Measurements from ENCODE around the gene DUSP1.

DNA sequence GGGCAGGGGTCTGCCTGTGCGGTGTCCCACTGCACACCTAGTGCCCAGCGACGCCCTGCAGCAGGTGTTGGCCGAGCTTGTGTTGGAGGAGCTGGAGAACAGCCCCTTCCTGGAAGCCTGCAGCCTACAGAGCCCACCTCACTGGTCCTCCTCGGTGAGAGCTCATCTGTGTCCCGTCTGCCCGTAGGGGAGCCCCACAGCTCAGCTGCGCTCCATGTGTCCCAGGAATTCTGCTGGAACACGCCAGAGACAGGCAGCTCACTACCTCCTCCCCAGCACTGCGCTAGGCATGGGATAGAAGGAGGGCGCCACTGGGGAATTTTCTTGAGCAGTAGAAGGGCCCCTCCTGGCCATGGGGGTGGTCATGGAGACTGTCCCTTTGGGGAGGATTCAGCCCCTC, 44.0 kb downstream of the DUSP1 start:
- TF ChIP-seq SNAI2 (CRISPR knock-in tag; IDR thresholded peaks at IDR 0.05) (no peak), ZC3H10 (CRISPR knock-in tag; IDR thresholded peaks at IDR 0.05) (no peak), ZNF565 (CRISPR knock-in tag; conservative IDR thresholded peaks at IDR 0.05; ENCODE audit: low read depth) (no peak), BACH2 (CRISPR knock-in tag; IDR thresholded peaks at IDR 0.05; ENCODE audit: borderline replicate concordance) (no peak), ESRRG (CRISPR knock-in tag; IDR thresholded peaks at IDR 0.05) (no peak), ZFP30 (CRISPR knock-in tag; IDR thresholded peaks at IDR 0.05) (no peak), ZNF70 (CRISPR knock-in tag; IDR thresholded peaks at IDR 0.05) (no peak), ISL1 (CRISPR knock-in tag; IDR thresholded peaks at IDR 0.05) (no peak)
- TF ChIP-seq, protein P1, sequence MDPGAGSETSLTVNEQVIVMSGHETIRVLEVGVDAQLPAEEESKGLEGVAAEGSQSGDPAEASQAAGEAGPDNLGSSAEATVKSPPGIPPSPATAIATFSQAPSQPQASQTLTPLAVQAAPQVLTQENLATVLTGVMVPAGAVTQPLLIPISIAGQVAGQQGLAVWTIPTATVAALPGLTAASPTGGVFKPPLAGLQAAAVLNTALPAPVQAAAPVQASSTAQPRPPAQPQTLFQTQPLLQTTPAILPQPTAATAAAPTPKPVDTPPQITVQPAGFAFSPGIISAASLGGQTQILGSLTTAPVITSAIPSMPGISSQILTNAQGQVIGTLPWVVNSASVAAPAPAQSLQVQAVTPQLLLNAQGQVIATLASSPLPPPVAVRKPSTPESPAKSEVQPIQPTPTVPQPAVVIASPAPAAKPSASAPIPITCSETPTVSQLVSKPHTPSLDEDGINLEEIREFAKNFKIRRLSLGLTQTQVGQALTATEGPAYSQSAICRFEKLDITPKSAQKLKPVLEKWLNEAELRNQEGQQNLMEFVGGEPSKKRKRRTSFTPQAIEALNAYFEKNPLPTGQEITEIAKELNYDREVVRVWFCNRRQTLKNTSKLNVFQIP (CRISPR knock-in tag; IDR thresholded peaks at IDR 0.05; ENCODE audit: borderline replicate concordance, low read depth): no peak
- TF ChIP-seq, protein P2, sequence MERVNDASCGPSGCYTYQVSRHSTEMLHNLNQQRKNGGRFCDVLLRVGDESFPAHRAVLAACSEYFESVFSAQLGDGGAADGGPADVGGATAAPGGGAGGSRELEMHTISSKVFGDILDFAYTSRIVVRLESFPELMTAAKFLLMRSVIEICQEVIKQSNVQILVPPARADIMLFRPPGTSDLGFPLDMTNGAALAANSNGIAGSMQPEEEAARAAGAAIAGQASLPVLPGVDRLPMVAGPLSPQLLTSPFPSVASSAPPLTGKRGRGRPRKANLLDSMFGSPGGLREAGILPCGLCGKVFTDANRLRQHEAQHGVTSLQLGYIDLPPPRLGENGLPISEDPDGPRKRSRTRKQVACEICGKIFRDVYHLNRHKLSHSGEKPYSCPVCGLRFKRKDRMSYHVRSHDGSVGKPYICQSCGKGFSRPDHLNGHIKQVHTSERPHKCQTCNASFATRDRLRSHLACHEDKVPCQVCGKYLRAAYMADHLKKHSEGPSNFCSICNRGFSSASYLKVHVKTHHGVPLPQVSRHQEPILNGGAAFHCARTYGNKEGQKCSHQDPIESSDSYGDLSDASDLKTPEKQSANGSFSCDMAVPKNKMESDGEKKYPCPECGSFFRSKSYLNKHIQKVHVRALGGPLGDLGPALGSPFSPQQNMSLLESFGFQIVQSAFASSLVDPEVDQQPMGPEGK (CRISPR knock-in tag; IDR thresholded peaks at IDR 0.05; ENCODE audit: borderline replicate concordance): no peak

All from SK-N-SH treated with all-trans-retinoic acid at 6 μM for 48 hours (cell line).